Endothelial cell of umbilical vein (primary cell): ENCODE measurements around the gene AP4S1.

ENCODE experiments used
- CTCF ChIP-seq, 2 donors: IDR thresholded peaks; 1 replicate in 1 of 2; 2 replicates in 1 of 2; pipeline ENCODE4 v1.5.1; 2011; ENCODE audit warnings: low read length in 2 of 2, mild to moderate bottlenecking in 2 of 2, moderate library complexity in 2 of 2, control low read depth in 1 of 2, inconsistent platforms in 1 of 2, low read depth in 1 of 2; ENCODE audit not compliant: insufficient read depth in 1 of 2; ENCODE audit errors: extremely low read depth in 1 of 2
- EZH2 ChIP-seq: IDR thresholded peaks from 2 replicates; pipeline ENCODE4 v1.6.1; 2012; ENCODE audit warnings: borderline replicate concordance, low read depth, mild to moderate bottlenecking, moderate library complexity, low read length, inconsistent platforms; ENCODE audit not compliant: severe bottlenecking
- POLR2A ChIP-seq: IDR thresholded peaks from 2 replicates; pipeline ENCODE4 v1.6.1; 2012; ENCODE audit warnings: low read depth, mild to moderate bottlenecking, control low read depth, low read length
- POLR2AphosphoS5 ChIP-seq: IDR thresholded peaks from 2 replicates; pipeline ENCODE4 v1.6.1; 2012; ENCODE audit warnings: low read depth, mild to moderate bottlenecking, control low read depth, low read length, moderate library complexity; ENCODE audit not compliant: insufficient read depth

GRCh38 chr14:31057035-31057434 is 31.6 kb downstream of the AP4S1 start:
- no peak for TF ChIP-seq CTCF (IDR thresholded peaks at IDR 0.05; ENCODE audit: extremely low read depth in 1 of 2, insufficient read depth in 1 of 2, low read depth in 1 of 2, low read length in 2 of 2)
- no peak for TF ChIP-seq POLR2A
- no peak for TF ChIP-seq EZH2
- no peak for TF ChIP-seq POLR2AphosphoS5
